ENCODE measurements around the gene PRKCE. TPM values are rescaled to one million over a fixed set of nuclear protein-coding genes. Genes with fewer than 3 reads are reported as not detected.
A peak's percentile ranks its signal among the peaks of the same experiment; 100 is the strongest.

The PRKCE gene
- polyA plus RNA-seq, 1 experiment: 16.7 TPM

DNA sequence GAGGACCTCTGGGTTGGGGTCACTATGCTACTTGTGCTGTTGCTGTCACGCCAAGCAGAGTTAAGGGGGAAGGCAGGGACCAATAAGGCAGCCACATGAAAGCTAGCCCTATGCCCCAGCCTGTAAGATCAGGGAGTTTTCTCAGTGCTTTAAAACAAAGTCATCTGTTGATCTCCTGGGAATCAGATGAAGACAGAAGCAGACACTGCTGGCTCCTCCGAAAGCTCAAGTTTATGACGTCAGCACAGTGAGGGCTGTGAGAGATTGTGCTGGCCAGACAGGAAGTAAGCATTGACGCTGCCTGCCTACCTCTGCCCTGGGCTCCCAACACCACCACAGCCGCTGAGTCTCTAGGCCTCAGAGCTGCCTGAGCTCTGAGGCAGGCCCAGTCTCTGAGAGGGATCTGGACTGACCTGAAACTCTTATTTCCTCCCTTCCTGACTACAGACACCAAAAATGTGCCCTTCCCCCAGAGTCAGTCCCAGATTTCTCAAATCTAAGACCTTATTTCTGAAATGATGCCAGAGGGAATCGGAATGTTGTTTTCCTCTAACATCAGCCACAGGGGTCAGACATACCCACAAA, 527.7 kb downstream of the PRKCE start:
- DNase-seq (ENCODE audit: low read depth, low spot score): peak; percentile 87
- H3K9me3 ChIP-seq (ENCODE audit: control insufficient read depth, insufficient read depth, low read length): no peaks in the 10 kb centered on the region
- H3K27ac ChIP-seq (ENCODE audit: low read depth, low read length): peak overlapping the region; percentile 95
- no peaks in the 10 kb centered on the region for H3K27me3 ChIP-seq (ENCODE audit: control insufficient read depth, insufficient read depth, low read length)
- no peak for TF ChIP-seq CTCF (IDR thresholded peaks at IDR 0.05; ENCODE audit: low read depth, low read length)
- ChIA-PET CTCF (interaction anchor here (0.5 to 1.3 kb wide), 2 partner anchors 43 to 116 kb away, joined by 4 to 5 read pairs; no protein-coding TSS in a partner anchor), POLR2A (interaction anchor here (0.6 to 1.1 kb wide), 3 partner anchors 14 to 118 kb away, joined by 7 to 10 read pairs (median 8); partner anchors contain the start of gene EPAS1)
- no peak overlapping the region for H3K4me3 ChIP-seq (ENCODE audit: low read depth, low read length)

- no peak for DNase-seq (ENCODE audit: low read depth, low spot score)
- H3K27ac ChIP-seq (ENCODE audit: low read depth, low read length): no peak overlapping the region
- no peak for TF ChIP-seq CTCF (IDR thresholded peaks at IDR 0.05; ENCODE audit: low read depth, low read length)
- H3K9me3 ChIP-seq (ENCODE audit: control insufficient read depth, insufficient read depth, low read length): no peaks in the 10 kb centered on the region
- ChIA-PET POLR2A (interaction anchor here (0.6 kb wide), 1 partner anchor 100 kb away, joined by 3 read pairs; no protein-coding TSS in a partner anchor), CTCF (no interaction called here)
- H3K27me3 ChIP-seq (ENCODE audit: control insufficient read depth, insufficient read depth, low read length): no peaks in the 10 kb centered on the region
- no peak overlapping the region for H3K4me3 ChIP-seq (ENCODE audit: low read depth, low read length)
Observed at GRCh38 chr2:46180189-46180588, 528.7 kb downstream of the PRKCE start.

- CTCF ChIA-PET: no interaction called here
- POLR2A ChIA-PET: no interaction called here
- Histone ChIP-seq H3K27me3 (ENCODE audit: control insufficient read depth, insufficient read depth, low read length) (no peaks in the 10 kb centered on the region), H3K27ac (ENCODE audit: low read depth, low read length) (no peak overlapping the region), H3K4me3 (ENCODE audit: low read depth, low read length) (no peak overlapping the region), H3K9me3 (ENCODE audit: control insufficient read depth, insufficient read depth, low read length) (no peaks in the 10 kb centered on the region)
- no peak for DNase-seq (ENCODE audit: low read depth, low spot score)
- no peak for TF ChIP-seq CTCF (IDR thresholded peaks at IDR 0.05; ENCODE audit: low read depth, low read length)
Observed at GRCh38 chr2:46181306-46181705, 529.8 kb downstream of the PRKCE start.

GRCh38 chr2:46181789-46182530, 530.5 kb downstream of the PRKCE start:
- no peak overlapping the region for H3K27ac ChIP-seq (ENCODE audit: low read depth, low read length)
- no peak for DNase-seq (ENCODE audit: low read depth, low spot score)
- H3K9me3 ChIP-seq (ENCODE audit: control insufficient read depth, insufficient read depth, low read length): no peaks in the 10 kb centered on the region
- no peak for TF ChIP-seq CTCF (IDR thresholded peaks at IDR 0.05; ENCODE audit: low read depth, low read length)
- CTCF ChIA-PET: no interaction called here
- POLR2A ChIA-PET: no interaction called here
- no peaks in the 10 kb centered on the region for H3K27me3 ChIP-seq (ENCODE audit: control insufficient read depth, insufficient read depth, low read length)
- no peak overlapping the region for H3K4me3 ChIP-seq (ENCODE audit: low read depth, low read length)

DNA sequence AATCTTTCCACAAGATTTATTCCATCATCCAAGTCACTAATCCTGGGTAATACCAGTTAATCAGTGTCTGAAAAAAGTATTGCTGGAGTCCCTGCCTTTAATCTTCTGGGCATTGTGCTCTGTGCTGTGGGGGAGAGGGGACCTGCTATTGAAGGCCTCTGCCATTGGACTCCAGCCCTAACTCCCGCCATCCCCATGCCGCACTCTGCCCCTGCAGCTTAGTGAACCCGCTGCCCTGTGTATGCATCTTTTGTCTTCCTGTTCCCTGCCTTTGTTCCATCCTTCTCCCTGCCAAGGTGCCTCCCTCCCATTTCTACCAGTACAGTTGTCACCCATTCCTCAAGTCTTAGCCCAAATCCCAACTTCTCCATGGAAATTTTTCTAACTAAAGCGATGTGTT, 532.0 kb downstream of the PRKCE start:
- Histone ChIP-seq H3K4me3 (ENCODE audit: low read depth, low read length) (no peak overlapping the region), H3K9me3 (ENCODE audit: control insufficient read depth, insufficient read depth, low read length) (no peaks in the 10 kb centered on the region), H3K27me3 (ENCODE audit: control insufficient read depth, insufficient read depth, low read length) (no peaks in the 10 kb centered on the region), H3K27ac (ENCODE audit: low read depth, low read length) (no peak overlapping the region)
- DNase-seq (ENCODE audit: low read depth, low spot score): no peak
- TF ChIP-seq CTCF (IDR thresholded peaks at IDR 0.05; ENCODE audit: low read depth, low read length): no peak
- ChIA-PET POLR2A (no interaction called here), CTCF (no interaction called here)
